Neural progenitor cell (in vitro differentiated cells): ENCODE measurements around the gene PPP1R37.

Experiments used
- CTCF ChIP-seq: fragments of 200-600 bp; sonication (generic); IDR thresholded peaks from 2 replicates; pipeline ENCODE4 v1.5.1; 2017; ENCODE audit warnings: antibody characterized with exemption, mild to moderate bottlenecking
- EZH2 ChIP-seq: fragments of 200-600 bp; sonication (generic); IDR thresholded peaks from 2 replicates; pipeline ENCODE4 v1.6.1; 2017; ENCODE audit warnings: antibody characterized with exemption, mild to moderate bottlenecking, moderate library complexity

- no peak for TF ChIP-seq CTCF
- TF ChIP-seq EZH2: no peak
These were observed 61.3 kb downstream of the PPP1R37 start for GRCh38 chr19:45154064-45154827.
